Mesendoderm (in vitro differentiated cells): Measurements from ENCODE around the gene XRCC5.
"Not testable (repeated sequence)": the region's sequence is repeated elsewhere in the genome, so short reads cannot be mapped to it uniquely, and the experiment has no call there.

Experiments used
- DNase-seq: peaks from one replicate; pipeline ENCODE4 v3.0.0; 2013
- H2AK5ac ChIP-seq: 2 replicates; pipeline ENCODE4 v1.6.1; 2013; ENCODE audit warnings: low read length, inconsistent platforms
- H2BK120ac ChIP-seq: 2 replicates; pipeline ENCODE4 v1.6.1; 2013; ENCODE audit warnings: low read depth, mild to moderate bottlenecking, low read length, moderate library complexity, mixed read lengths
- H2BK15ac ChIP-seq: replicated peaks from 2 replicates; pipeline ENCODE4 v1.6.1; 2013; ENCODE audit warnings: low read depth, mild to moderate bottlenecking, moderate library complexity
- H2BK5ac ChIP-seq: 2 replicates; pipeline ENCODE4 v1.6.1; 2013; ENCODE audit warnings: low read length, inconsistent platforms
- H3K18ac ChIP-seq: 2 replicates; pipeline ENCODE4 v1.6.1; 2013; ENCODE audit warnings: mild to moderate bottlenecking, low read length, mixed read lengths
- H3K23ac ChIP-seq: one replicate; pipeline ENCODE4 v1.6.1; 2013; ENCODE audit warnings: low read length
- H3K27ac ChIP-seq: 2 replicates; pipeline ENCODE4 v1.5.1; 2013; ENCODE audit warnings: low read depth, mild to moderate bottlenecking, inconsistent platforms, low read length, moderate library complexity
- H3K27me3 ChIP-seq: 2 replicates; pipeline ENCODE4 v1.6.1; 2013; ENCODE audit warnings: low read length, control low read depth, mild to moderate bottlenecking, inconsistent platforms; ENCODE audit not compliant: insufficient read depth, poor library complexity
- H3K36me3 ChIP-seq: 2 replicates; pipeline ENCODE4 v1.6.1; 2013; ENCODE audit warnings: low read length, inconsistent platforms; ENCODE audit not compliant: control insufficient read depth, insufficient read depth
- H3K4ac ChIP-seq: one replicate; pipeline ENCODE4 v1.6.1; 2013; ENCODE audit warnings: low read depth, mild to moderate bottlenecking, low read length, moderate library complexity
- H3K4me1 ChIP-seq: 2 replicates; pipeline ENCODE4 v1.6.1; 2013; ENCODE audit warnings: low read depth, low read length, inconsistent platforms; ENCODE audit not compliant: control insufficient read depth
- H3K4me2 ChIP-seq: 2 replicates; pipeline ENCODE4 v1.6.1; 2013; ENCODE audit warnings: low read length
- H3K4me3 ChIP-seq: 2 replicates; pipeline ENCODE4 v1.5.1; 2013; ENCODE audit warnings: mild to moderate bottlenecking, low read length
- H3K56ac ChIP-seq: one replicate; pipeline ENCODE4 v1.6.1; 2013; ENCODE audit warnings: low read length
- H3K79me1 ChIP-seq: 2 replicates; pipeline ENCODE4 v1.6.1; 2013; ENCODE audit warnings: low read length, inconsistent platforms
- H3K79me2 ChIP-seq: 2 replicates; pipeline ENCODE4 v1.6.1; 2013; ENCODE audit warnings: mild to moderate bottlenecking, low read length; ENCODE audit not compliant: control insufficient read depth, insufficient read depth
- H3K9ac ChIP-seq: 2 replicates; pipeline ENCODE4 v1.6.1; 2013; ENCODE audit warnings: low read length, inconsistent platforms
- H4K5ac ChIP-seq: one replicate; pipeline ENCODE4 v1.6.1; 2013; ENCODE audit warnings: low read length
- H4K8ac ChIP-seq: one replicate; pipeline ENCODE4 v1.6.1; 2013; ENCODE audit warnings: low read depth, mild to moderate bottlenecking, control low read depth, low read length, moderate library complexity
- WGBS: extraction: QIAGEN DNeasy Blood & Tissue Kit; methylation state at CpG from one replicate; pipeline ENCODE4 v1.1.7; 2013; ENCODE audit warnings: low lambda C conversion rate, missing lambda C conversion rate; ENCODE audit not compliant: insufficient coverage; ENCODE audit errors: extremely low coverage; 5-methylcytosine and 5-hydroxymethylcytosine counted together

The XRCC5 gene

DNA sequence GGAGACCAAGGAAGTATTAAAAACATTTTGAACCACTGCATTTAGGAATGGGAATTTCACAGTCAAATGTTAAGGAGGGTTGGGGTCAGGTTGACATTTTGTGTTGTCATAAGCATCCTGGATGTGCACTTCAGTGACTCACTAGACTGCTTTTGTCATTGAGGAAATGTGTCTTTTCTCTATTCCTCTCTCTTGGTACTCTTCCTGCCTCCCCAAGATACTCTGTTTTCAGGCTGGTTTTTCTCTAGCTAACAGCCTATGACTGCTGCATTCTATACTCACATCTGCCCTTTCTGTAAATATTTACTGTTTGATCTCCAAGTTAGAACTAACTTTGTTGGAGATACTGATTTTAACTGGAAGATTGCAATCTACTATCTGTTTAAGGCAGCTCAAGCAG is 23.4 kb downstream of the XRCC5 start:
- H2BK120ac ChIP-seq = no peak overlapping the region
- H3K56ac ChIP-seq = no peak overlapping the region
- H3K23ac ChIP-seq = no peak overlapping the region
- no peak overlapping the region for H2BK5ac ChIP-seq
- no peak overlapping the region for H3K4ac ChIP-seq
- H3K79me2 ChIP-seq = peaks cover 7% of the 10 kb centered on the region
- H4K5ac ChIP-seq = no peak overlapping the region
- no peaks in the 10 kb centered on the region for H3K27me3 ChIP-seq
- no peak for DNase-seq
- H3K4me2 ChIP-seq = no peak overlapping the region
- no peak overlapping the region for H3K18ac ChIP-seq
- H3K36me3 ChIP-seq = peaks cover 24% of the 10 kb centered on the region
- H2BK15ac ChIP-seq = no peak overlapping the region
- no peak overlapping the region for H3K9ac ChIP-seq
- no peaks in the 10 kb centered on the region for H3K4me1 ChIP-seq
- no peak overlapping the region for H4K8ac ChIP-seq
- no peak overlapping the region for H3K27ac ChIP-seq
- no peak overlapping the region for H2AK5ac ChIP-seq
- H3K79me1 ChIP-seq = peaks cover 18% of the 10 kb centered on the region
- H3K4me3 ChIP-seq = no peak overlapping the region

DNA sequence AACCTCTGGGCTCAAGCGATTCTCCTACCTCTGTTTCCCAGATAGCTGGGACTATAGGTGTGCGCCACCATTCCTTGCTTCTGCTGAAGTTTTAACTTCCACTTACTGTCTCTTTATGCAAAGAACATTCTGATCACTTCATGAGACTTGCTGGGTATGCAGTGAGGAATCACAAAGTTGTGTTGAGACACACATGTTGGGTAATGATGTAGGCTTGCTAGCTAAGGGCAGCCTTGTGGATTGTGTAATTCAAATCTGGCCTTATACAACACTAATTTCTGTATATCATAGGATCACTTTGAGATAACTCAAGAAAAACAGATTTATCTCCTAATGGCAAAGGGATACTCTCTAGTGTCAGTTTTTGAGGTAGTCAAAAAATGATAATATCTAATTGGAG is 24.2 kb downstream of the XRCC5 start:
- H3K27me3 ChIP-seq = peaks cover 2% of the 10 kb centered on the region
- peaks cover 22% of the 10 kb centered on the region for H3K79me1 ChIP-seq
- no peak overlapping the region for H2AK5ac ChIP-seq
- H4K5ac ChIP-seq = no peak overlapping the region
- no peak overlapping the region for H4K8ac ChIP-seq
- no peak overlapping the region for H2BK120ac ChIP-seq
- H3K4me1 ChIP-seq = no peaks in the 10 kb centered on the region
- no CpG with 5 or more reads among the region's 2 CpGs for WGBS
- peaks cover 10% of the 10 kb centered on the region for H3K79me2 ChIP-seq
- H3K4ac ChIP-seq = no peak overlapping the region
- H3K18ac ChIP-seq = no peak overlapping the region
- H3K4me2 ChIP-seq = no peak overlapping the region
- H2BK15ac ChIP-seq = no peak overlapping the region
- H3K27ac ChIP-seq = no peak overlapping the region
- H2BK5ac ChIP-seq = no peak overlapping the region
- no peak overlapping the region for H3K9ac ChIP-seq
- peaks cover 28% of the 10 kb centered on the region for H3K36me3 ChIP-seq
- no peak overlapping the region for H3K4me3 ChIP-seq
- no peak for DNase-seq
- no peak overlapping the region for H3K23ac ChIP-seq
- H3K56ac ChIP-seq = no peak overlapping the region

DNA sequence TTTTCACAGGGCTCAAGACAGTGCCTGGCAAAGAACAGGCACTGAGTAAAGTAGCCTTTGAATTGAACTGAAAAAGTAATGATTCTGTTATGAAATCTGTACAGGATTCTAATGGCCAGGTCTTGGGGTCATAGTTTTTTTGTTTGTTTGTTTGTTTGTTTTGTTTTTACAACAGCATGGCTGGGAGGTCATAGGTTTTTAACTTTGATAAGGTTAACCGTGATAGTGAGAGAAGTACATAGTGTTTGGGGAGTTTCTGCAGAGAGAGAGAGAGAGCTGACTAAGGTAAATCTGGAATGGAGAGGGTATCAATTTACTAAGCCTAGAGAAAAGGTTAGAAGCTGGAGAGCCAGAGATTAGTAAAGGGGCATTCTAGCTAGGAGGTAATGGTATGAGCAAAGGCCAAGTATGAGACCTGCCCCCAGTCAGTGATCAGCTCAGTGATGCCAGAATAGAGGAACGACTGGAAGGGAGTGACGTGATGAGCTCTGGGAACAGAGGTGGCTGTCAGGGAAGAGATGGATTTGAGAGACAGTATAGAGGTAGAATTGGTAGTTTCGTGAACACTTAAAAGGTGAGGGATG is 25.9 kb downstream of the XRCC5 start:
- no CpG with 5 or more reads among the region's 4 CpGs for WGBS
- no peak overlapping the region for H3K4me2 ChIP-seq
- H3K36me3 ChIP-seq = peaks cover 24% of the 10 kb centered on the region
- H3K4me3 ChIP-seq = no peak overlapping the region
- no peak overlapping the region for H2AK5ac ChIP-seq
- no peak overlapping the region for H3K18ac ChIP-seq
- H3K4me1 ChIP-seq = no peaks in the 10 kb centered on the region
- H2BK5ac ChIP-seq = no peak overlapping the region
- H3K79me2 ChIP-seq = peaks cover 4% of the 10 kb centered on the region
- H2BK120ac ChIP-seq = no peak overlapping the region
- peaks cover 2% of the 10 kb centered on the region for H3K27me3 ChIP-seq
- H3K56ac ChIP-seq = no peak overlapping the region
- no peak overlapping the region for H4K5ac ChIP-seq
- peaks cover 16% of the 10 kb centered on the region for H3K79me1 ChIP-seq
- no peak overlapping the region for H4K8ac ChIP-seq
- H3K9ac ChIP-seq = no peak overlapping the region
- DNase-seq = no peak
- no peak overlapping the region for H2BK15ac ChIP-seq
- H3K27ac ChIP-seq = no peak overlapping the region
- H3K4ac ChIP-seq = no peak overlapping the region
- H3K23ac ChIP-seq = no peak overlapping the region

DNA sequence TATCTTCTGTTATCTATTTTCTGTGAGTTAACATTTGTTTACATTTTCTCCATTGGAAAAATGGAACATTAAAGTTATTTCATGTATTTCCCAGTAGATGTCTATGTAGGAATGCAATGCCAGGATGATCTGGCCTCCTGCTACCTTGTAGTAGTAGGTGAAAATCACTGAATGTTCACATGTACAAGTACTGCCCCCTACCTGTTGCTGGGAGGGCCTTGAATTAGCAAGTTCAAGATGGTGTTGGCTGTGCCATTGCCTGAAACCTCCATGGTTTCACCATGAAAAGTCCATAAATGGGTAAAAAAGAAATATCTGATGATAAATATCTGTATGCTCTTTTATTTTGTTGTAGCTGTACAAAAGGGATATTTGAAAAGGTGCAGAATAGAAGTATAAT is 30.7 kb downstream of the XRCC5 start:
- peaks cover 2% of the 10 kb centered on the region for H3K27me3 ChIP-seq
- no peak overlapping the region for H3K9ac ChIP-seq
- H3K4me2 ChIP-seq = no peak overlapping the region
- H3K18ac ChIP-seq = no peak overlapping the region
- peaks cover 9% of the 10 kb centered on the region for H3K79me2 ChIP-seq
- peaks cover 21% of the 10 kb centered on the region for H3K79me1 ChIP-seq
- no peak overlapping the region for H3K4ac ChIP-seq
- no peaks in the 10 kb centered on the region for H3K4me1 ChIP-seq
- H2AK5ac ChIP-seq = no peak overlapping the region
- peaks cover 24% of the 10 kb centered on the region for H3K36me3 ChIP-seq
- DNase-seq = peak; percentile 73
- no peak overlapping the region for H2BK15ac ChIP-seq
- H3K23ac ChIP-seq = no peak overlapping the region
- H4K5ac ChIP-seq = no peak overlapping the region
- H3K27ac ChIP-seq = no peak overlapping the region
- no peak overlapping the region for H2BK120ac ChIP-seq
- no peak overlapping the region for H3K4me3 ChIP-seq
- no peak overlapping the region for H4K8ac ChIP-seq
- no peak overlapping the region for H3K56ac ChIP-seq
- H2BK5ac ChIP-seq = no peak overlapping the region

DNA sequence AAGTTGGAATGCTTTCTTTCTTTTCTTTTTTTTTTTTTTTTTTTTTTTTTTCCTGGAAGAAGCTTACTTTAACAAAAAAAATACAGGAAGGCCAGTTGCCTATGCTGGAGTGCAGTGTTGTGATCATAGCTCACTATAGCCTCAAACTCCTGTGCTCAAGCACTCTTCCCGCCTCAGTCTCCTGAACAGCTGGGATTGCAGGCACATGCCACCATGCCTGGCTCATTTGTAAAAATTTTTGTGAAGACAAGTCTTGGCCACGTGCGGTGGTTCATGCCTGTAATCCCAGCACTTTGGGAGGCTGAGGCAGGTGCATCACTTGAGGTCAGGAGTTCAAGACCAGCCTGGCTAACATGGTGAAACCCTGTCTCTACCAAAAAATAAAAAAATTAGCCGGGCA is 32.4 kb downstream of the XRCC5 start:
- H3K9ac ChIP-seq, H4K8ac ChIP-seq, H2BK15ac ChIP-seq, H3K4me2 ChIP-seq, DNase-seq, H4K5ac ChIP-seq, H3K79me2 ChIP-seq, H3K4ac ChIP-seq, H3K4me1 ChIP-seq, H3K23ac ChIP-seq, H3K56ac ChIP-seq, H2AK5ac ChIP-seq, H2BK5ac ChIP-seq, H3K27ac ChIP-seq, H3K18ac ChIP-seq, H3K27me3 ChIP-seq, H3K4me3 ChIP-seq, H2BK120ac ChIP-seq: not testable (repeated sequence)
- Histone ChIP-seq H3K79me1 (peaks cover 19% of the 10 kb centered on the region), H3K36me3 (peaks cover 23% of the 10 kb centered on the region)
- WGBS = no CpG with 5 or more reads among the region's 4 CpGs

DNA sequence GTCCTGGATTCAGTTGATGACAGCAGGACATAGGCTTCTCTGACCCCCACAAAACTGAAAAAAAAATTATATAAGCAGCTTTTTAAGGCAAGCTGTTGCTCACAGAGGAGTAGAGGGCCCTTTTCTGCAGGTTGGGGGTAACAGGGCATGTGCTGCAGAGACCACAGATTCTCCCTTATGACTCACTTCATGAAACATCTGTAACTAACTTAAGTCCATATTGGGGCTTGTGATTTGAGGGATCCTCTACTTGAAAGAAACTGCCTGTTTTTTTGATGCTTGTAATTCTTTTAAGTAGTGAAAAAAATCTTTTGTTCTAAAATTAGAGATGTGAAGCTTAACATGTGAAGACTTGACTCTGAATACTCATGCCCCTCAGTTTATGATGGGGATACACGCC is 33.4 kb downstream of the XRCC5 start:
- Histone ChIP-seq H3K4me3 (no peak overlapping the region), H3K23ac (no peak overlapping the region), H4K8ac (no peak overlapping the region), H3K4me1 (no peaks in the 10 kb centered on the region), H3K56ac (no peak overlapping the region), H3K36me3 (peaks cover 26% of the 10 kb centered on the region), H3K27me3 (peaks cover 2% of the 10 kb centered on the region), H2BK5ac (no peak overlapping the region), H3K18ac (no peak overlapping the region), H3K79me2 (peaks cover 14% of the 10 kb centered on the region), H2BK120ac (no peak overlapping the region), H3K4ac (no peak overlapping the region), H3K79me1 (peaks cover 24% of the 10 kb centered on the region), H4K5ac (no peak overlapping the region), H3K9ac (no peak overlapping the region), H2BK15ac (no peak overlapping the region), H2AK5ac (no peak overlapping the region), H3K27ac (no peak overlapping the region), H3K4me2 (no peak overlapping the region)
- WGBS = no CpG with 5 or more reads among the region's 1 CpG
- DNase-seq = no peak
